Gastrocnemius medialis (tissue), 4 donors: ENCODE measurements around the gene CD82. TPM values are rescaled to one million over a fixed set of nuclear protein-coding genes. Genes with fewer than 3 reads are reported as not detected.

Experiments used
- ATAC-seq, 2 donors: fragments of 150-250 bp; one replicate each; pipeline ENCODE4 v1.9.1; 2016
- DNase-seq, 2 donors: peaks; one replicate each; pipeline ENCODE4 v3.0.0-alpha.2; 2019
- H3K27ac ChIP-seq, 4 donors: fragments of 200-600 bp; sonication (generic); 1 replicate in 1 of 4; 2 replicates in 3 of 4; pipeline ENCODE4 v1.5.1; 2016 to 2018; ENCODE audit warnings: mild to moderate bottlenecking in 2 of 4, moderate library complexity in 1 of 4
- H3K27me3 ChIP-seq, 3 donors: fragments of 200-600 bp; sonication (generic) in 2 of 3; 1 replicate in 1 of 3; 2 replicates in 2 of 3; pipeline versions ENCODE4 v1.5.1 to v1.6.0; 2016 to 2019; ENCODE audit warnings: mild to moderate bottlenecking in 1 of 3, moderate library complexity in 1 of 3
- H3K36me3 ChIP-seq, 2 donors: fragments of 200-600 bp; sonication (generic) in 1 of 2; one replicate each; pipeline ENCODE4 v1.5.1; 2017 to 2018
- H3K4me1 ChIP-seq, 2 donors: fragments of 200-600 bp; sonication (generic) in 1 of 2; one replicate each; pipeline ENCODE4 v1.5.1; 2016 to 2017; ENCODE audit warnings: mild to moderate bottlenecking in 2 of 2
- H3K4me3 ChIP-seq, 4 donors: fragments of 200-600 bp; sonication (generic) in 3 of 4; 1 replicate in 1 of 4; 2 replicates in 3 of 4; pipeline ENCODE4 v1.5.1; 2016 to 2019; ENCODE audit warnings: mild to moderate bottlenecking in 2 of 4
- H3K9me3 ChIP-seq, 3 donors: fragments of 200-600 bp; sonication (generic) in 2 of 3; 1 replicate in 1 of 3; 2 replicates in 2 of 3; pipeline ENCODE4 v1.5.1; 2016 to 2019
- POLR2A ChIP-seq, 2 donors: fragments of 450-650 bp; IDR thresholded peaks; one replicate each; pipeline ENCODE4 v1.6.1; 2017; ENCODE audit warnings: antibody characterized with exemption in 2 of 2, mild to moderate bottlenecking in 2 of 2, moderate library complexity in 2 of 2
- in situ Hi-C, 4 donors: fragments of 200-750 bp; cut with MboI; loops; one replicate each; pipeline versions ENCODE4 v1.15.0 to v1.8.0; 2017; ENCODE audit warnings: low sequenced_read_pairs in 4 of 4
- intact Hi-C: fragments of 100-400 bp; cut with DNase I; formaldehyde crosslinking; loops from one replicate; pipeline ENCODE4 v1.15.1; 2023; ENCODE audit warnings: low total_unique reads
- total RNA-seq, 4 donors: library from RNA; depleted of rRNA; stranded (reverse); fragments of >200 nt; gene quantifications; one replicate each; pipeline versions ENCODE4 v1.1.0 to v1.2.3, GENCODE V29; 2016
- TF ChIP-seq, protein P1 (sequence below), 5 experiments: fragments of 450-650 bp in 3 of 5; fragments of 200-600 bp in 2 of 5; sonication (generic) in 2 of 5; IDR thresholded peaks in 4 of 5; conservative IDR thresholded peaks in 1 of 5; 1 replicate in 4 of 5; 2 replicates in 1 of 5; pipeline ENCODE4 v1.5.1; 2016 to 2019; ENCODE audit warnings: antibody characterized with exemption in 5 of 5, mild to moderate bottlenecking in 3 of 5, moderate library complexity in 3 of 5

CD82 gene
- total RNA-seq, 4 donors from 2014 or later: 4.5 to 17.5 (median 13.5) TPM

DNA sequence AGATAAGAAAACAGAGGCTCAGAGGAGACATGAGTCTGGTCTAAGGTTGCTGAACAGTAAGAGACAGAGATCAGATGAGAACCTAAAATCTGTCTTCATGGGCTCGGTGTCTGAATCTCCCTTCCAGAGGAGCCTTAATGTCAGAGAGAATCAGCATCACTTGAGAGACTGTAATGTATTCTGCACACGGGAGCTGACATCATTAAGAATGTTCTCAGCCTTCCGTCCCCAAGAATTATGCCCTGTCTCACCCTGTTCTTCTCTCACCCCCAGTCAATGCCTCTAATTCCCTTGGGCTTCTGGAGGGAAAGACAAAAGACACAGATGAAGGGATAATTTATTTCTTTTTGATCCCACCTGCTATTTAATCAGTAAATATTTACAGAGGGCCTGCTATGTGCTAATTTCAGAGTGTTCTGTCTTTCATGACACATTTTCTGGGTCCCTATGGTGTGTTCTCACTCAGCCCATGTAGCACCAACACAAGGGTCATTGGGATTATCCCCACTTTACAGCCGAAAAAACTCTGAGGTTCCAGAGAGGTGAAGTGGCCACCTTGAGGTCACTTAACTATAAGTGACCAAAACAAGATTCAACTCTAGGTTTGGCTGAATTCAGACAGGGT lies 61.8 kb downstream of the CD82 start:
- H3K4me1 ChIP-seq: peaks cover 20 to 37% of the 10 kb centered on the region in 2 donors
- H3K4me3 ChIP-seq: no peak overlapping the region
- H3K36me3 ChIP-seq: no peaks in the 10 kb centered on the region
- peak overlapping the region; percentile 52 to 77 (median 70) for H3K27ac ChIP-seq
- ATAC-seq (no peak), DNase-seq (no peak)
- no peaks in the 10 kb centered on the region for H3K9me3 ChIP-seq
- TF ChIP-seq POLR2A (IDR thresholded peaks at IDR 0.05): no peak
- TF ChIP-seq, protein P1, sequence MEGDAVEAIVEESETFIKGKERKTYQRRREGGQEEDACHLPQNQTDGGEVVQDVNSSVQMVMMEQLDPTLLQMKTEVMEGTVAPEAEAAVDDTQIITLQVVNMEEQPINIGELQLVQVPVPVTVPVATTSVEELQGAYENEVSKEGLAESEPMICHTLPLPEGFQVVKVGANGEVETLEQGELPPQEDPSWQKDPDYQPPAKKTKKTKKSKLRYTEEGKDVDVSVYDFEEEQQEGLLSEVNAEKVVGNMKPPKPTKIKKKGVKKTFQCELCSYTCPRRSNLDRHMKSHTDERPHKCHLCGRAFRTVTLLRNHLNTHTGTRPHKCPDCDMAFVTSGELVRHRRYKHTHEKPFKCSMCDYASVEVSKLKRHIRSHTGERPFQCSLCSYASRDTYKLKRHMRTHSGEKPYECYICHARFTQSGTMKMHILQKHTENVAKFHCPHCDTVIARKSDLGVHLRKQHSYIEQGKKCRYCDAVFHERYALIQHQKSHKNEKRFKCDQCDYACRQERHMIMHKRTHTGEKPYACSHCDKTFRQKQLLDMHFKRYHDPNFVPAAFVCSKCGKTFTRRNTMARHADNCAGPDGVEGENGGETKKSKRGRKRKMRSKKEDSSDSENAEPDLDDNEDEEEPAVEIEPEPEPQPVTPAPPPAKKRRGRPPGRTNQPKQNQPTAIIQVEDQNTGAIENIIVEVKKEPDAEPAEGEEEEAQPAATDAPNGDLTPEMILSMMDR (IDR thresholded peaks at IDR 0.05 in 4 of 5, conservative IDR thresholded peaks at IDR 0.05 in 1 of 5): no peak
- in situ Hi-C loops (loop anchor here in 1 of 4 donors (10.0 kb wide), 1 partner anchor 98 kb away; the partner anchor contains the start of gene TSPAN18), intact Hi-C loops (no loop called here)
- H3K27me3 ChIP-seq: no peaks in the 10 kb centered on the region

DNA sequence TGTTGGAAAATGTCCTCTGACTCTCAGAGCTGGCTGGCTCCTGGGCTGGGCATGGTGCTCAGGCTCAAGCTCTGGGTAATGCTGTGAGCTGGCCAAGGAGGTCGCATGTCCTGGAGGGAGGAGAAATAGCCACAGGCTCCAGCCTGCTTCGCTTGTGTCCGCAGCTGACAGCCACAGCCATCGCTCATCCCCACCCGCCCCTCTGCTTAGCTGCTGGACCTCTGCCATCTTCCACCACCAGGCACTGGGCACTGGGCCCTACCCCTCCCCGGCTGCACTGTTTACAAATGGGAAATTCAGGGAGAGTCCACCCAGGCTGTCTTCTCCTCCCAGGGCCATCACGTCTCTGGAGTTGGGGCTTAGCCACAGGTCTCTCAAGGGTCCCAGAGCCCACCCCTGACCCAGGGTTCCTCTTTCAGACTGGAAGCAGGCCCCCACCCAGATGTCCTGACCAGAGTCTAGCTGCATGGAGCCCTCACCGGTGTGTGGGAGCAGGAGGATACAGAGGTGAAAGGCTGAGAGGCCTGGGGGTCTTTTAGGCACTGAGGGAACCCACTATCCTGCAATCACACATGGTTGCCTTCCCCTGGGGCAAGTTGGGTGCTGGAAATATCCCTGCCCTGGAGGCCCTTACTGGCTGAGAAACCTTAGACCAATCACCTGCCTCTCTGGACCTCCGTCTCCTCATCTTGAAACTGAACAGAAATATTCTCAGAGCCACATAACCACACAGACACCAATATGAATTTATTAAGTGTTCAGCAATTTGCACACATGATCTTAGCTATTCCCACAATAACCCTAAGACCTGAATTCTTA lies 62.7 kb downstream of the CD82 start:
- Histone ChIP-seq H3K27me3 (no peaks in the 10 kb centered on the region), H3K27ac (peak overlapping the region; percentile 52 to 77 (median 70)), H3K36me3 (no peaks in the 10 kb centered on the region), H3K4me3 (no peak overlapping the region), H3K9me3 (no peaks in the 10 kb centered on the region), H3K4me1 (peaks cover 22 to 40% of the 10 kb centered on the region in 2 donors)
- TF ChIP-seq, protein P1 (IDR thresholded peaks at IDR 0.05 in 4 of 5, conservative IDR thresholded peaks at IDR 0.05 in 1 of 5): no peak
- no peak for TF ChIP-seq POLR2A (IDR thresholded peaks at IDR 0.05)
- ATAC-seq (peak; percentile 89), DNase-seq (peak; percentile 70 to 85)
- in situ Hi-C loops (loop anchor here in 1 of 4 donors (10.0 kb wide), 1 partner anchor 97 kb away; the partner anchor contains the start of gene TSPAN18), intact Hi-C loops (no loop called here)

DNA sequence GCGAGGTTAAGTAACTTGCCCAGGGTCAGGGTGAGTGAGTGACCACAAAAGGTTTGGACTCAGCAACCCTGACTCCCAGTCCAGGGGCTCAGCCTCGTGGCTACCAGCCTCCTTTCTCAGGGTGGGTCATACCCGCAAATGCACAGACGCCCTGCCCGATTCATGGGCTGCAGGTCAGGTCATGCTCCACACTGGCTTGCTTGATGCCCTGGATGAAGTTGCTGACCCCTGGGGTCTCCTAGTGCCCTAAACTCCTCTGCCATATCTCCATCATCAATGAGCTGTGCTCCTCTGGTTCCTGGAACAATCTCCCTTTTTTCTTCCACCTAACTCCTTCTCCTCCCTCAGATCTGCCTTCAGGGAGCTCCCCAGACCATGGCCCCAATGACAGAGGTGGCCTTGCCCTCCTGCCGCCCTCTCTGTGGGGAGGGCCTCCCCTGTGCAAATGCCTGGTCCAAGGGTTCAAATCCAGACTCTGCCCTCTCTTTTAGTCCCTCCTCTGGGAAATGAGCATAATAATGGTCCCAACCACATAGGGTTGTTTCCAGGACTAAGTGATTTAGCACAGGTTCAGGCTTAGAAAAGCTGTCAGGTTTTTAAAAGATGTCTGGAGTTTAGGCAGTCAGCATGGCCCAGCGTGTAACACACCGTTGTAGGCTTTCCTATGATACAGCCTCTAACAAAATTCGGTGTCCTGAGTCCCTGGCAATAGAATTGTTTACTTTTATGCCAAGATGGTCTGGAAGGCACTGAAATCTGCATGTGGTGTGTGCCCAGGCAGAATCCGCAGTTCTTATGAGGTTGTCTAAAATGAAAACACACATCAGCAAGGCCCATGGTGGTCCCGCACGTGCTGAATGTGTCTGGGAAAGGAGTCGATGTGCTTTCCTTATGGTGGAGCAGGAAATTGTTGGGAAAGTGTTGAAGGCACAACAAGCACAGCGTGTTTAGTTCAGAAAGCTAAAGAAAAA lies 63.6 kb downstream of the CD82 start:
- Histone ChIP-seq H3K27ac (peak overlapping the region in 2 of 4 donors; percentile 67 to 72), H3K4me3 (no peak overlapping the region), H3K36me3 (no peaks in the 10 kb centered on the region), H3K9me3 (no peaks in the 10 kb centered on the region), H3K27me3 (no peaks in the 10 kb centered on the region), H3K4me1 (peaks cover 19 to 35% of the 10 kb centered on the region in 2 donors)
- no peak for ATAC-seq
- intact Hi-C loops (no loop called here), in situ Hi-C loops (loop anchor here in 1 of 4 donors (10.0 kb wide), 1 partner anchor 96 kb away; the partner anchor contains the start of gene TSPAN18)
- peak in 1 of 2 donors; percentile 8 for DNase-seq
- TF ChIP-seq, protein P1 (IDR thresholded peaks at IDR 0.05 in 4 of 5, conservative IDR thresholded peaks at IDR 0.05 in 1 of 5): no peak
- no peak for TF ChIP-seq POLR2A (IDR thresholded peaks at IDR 0.05)

DNA sequence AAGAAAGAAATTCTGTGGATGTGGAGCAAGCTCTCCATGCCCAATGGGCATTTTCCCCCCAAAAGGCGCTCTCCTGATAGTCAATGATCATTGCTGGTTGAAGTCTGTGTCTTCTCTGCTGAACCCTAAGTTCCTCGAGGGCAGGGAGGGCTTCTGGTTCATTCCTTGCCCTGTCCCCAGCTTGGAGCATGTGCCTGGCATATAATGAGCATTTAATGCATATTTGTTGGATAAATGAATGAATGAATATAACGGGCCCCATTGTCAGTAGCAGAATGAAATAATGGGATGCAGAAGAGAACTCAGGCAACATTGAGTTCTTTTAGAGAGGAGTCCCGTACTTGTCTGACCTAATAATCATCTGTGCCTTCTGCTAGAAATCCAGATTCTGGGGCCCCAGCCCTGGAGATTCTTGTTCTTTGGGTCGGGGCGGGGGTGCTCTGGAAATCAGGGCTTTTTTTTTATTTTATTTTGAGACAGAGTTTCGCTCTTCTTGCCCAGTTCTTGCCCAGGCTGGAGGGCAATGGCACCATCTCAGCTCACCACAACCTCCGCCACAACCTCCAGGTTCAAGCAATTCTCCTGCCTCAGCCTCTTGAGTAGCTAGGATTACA lies 64.4 kb downstream of the CD82 start:
- H3K4me1 ChIP-seq: peaks cover 25 to 32% of the 10 kb centered on the region in 2 donors
- in situ Hi-C loops: loop anchor here in 2 of 4 donors (10.0 kb wide), 2 partner anchors 95 to 265 kb away; partner anchors contain the start of gene TSPAN18 (in 1 of the 2)

More for the DNA sequence above, 64.4 kb downstream of the CD82 start:
- Histone ChIP-seq H3K4me3 (no peak overlapping the region), H3K36me3 (no peaks in the 10 kb centered on the region), H3K27me3 (no peaks in the 10 kb centered on the region), H3K27ac (no peak overlapping the region), H3K9me3 (no peaks in the 10 kb centered on the region)
- intact Hi-C loops: no loop called here
- ATAC-seq (no peak), DNase-seq (no peak)
- TF ChIP-seq POLR2A (IDR thresholded peaks at IDR 0.05): no peak
- TF ChIP-seq, protein P1 (IDR thresholded peaks at IDR 0.05 in 4 of 5, conservative IDR thresholded peaks at IDR 0.05 in 1 of 5): no peak
